LNCaP clone FGC (cell line): ENCODE measurements around the gene HTR6.

Experiments used
- DNase-seq: peaks from one replicate; pipeline ENCODE4 v3.0.0-alpha.2; 2011; ENCODE audit warnings: low read depth
- H3K4me3 ChIP-seq: 2 replicates; pipeline ENCODE4 v1.5.1; 2011; ENCODE audit warnings: mild to moderate bottlenecking, low read depth, low read length, control low read depth
- CTCF ChIP-seq: IDR thresholded peaks from 2 replicates; pipeline ENCODE4 v1.5.1; 2012; ENCODE audit warnings: mild to moderate bottlenecking; ENCODE audit not compliant: control insufficient read depth, insufficient read depth; ENCODE audit errors: extremely low read depth

HTR6 gene

GRCh38 chr1:19668888-19669287, 4.2 kb downstream of the HTR6 start:
- H3K4me3 ChIP-seq, result no peak overlapping the region
- no peak for DNase-seq
- TF ChIP-seq CTCF, result no peak

DNA sequence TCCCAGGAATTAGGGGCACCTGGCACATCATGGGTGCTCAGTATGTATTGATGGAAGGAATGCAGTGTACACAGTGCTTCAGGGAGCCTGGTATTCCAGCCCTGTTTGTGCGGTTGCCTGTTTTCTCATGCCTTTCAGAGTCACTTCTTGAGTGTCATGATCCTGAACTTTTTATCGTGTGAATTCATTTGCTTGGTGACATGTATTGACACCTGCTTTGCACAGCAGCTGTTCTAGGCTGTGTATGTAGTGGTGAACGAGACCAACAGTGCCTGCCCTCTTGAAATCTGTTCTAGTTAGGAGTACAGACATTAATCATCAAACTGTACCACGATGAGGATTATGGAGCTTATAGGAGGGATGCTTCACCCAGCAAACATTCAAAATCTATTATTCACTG, 6.1 kb downstream of the HTR6 start:
- H3K4me3 ChIP-seq, result no peak overlapping the region
- no peak for TF ChIP-seq CTCF
- no peak for DNase-seq

DNA sequence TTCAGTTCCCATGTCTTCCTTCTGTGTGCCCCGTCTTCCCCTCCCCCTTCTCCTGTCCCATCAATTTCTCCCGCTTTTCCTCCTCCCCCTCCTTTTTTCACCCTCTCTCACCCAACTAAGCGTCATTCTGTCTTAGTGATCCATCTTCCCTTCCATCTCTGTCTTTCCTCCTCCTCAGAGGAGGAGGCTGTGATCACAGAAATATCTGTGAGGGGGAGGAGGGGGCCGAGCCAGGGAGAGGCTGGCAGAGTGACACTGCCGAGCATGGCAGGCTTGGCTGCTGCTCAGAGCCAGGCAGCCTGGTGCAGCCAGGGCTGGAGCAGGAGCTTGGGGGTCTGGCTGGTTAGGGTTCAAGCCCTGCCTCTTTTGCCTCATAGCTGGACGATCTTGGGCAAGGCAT, 7.6 kb downstream of the HTR6 start:
- H3K4me3 ChIP-seq, result no peak overlapping the region
- no peak for TF ChIP-seq CTCF
- no peak for DNase-seq

- no peak for DNase-seq
- TF ChIP-seq CTCF, result no peak
These were observed 11.1 kb downstream of the HTR6 start for GRCh38 chr1:19675797-19676196.

DNA sequence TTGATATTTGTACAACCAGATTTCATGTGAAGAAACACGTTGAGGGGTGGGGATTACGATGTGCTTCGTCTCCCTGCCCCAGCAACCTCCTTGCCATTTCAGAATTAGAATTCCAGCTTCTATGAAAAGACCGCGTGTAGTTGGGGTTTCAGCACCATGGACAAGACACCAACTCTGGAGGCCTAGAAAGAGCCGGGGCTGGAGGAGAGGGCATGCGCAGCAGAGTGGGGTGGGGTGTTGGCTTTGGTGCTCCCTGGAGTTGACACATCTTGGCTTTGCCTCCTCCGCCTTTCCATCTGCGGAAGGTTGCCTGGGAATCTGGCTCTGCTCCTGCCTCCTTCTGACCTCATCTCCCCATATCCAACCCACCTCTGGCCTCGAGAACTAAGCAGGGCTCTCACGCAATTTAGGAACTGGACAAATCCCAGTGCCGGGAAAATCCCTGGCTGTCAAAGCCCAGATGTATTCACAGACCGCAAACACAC, 11.8 kb downstream of the HTR6 start:
- TF ChIP-seq CTCF, result no peak
- no peak overlapping the region for H3K4me3 ChIP-seq
- DNase-seq, result no peak

More at GRCh38 chr1:19675797-19676196, 11.1 kb downstream of the HTR6 start:
- no peak overlapping the region for H3K4me3 ChIP-seq

- no peak for DNase-seq
- no peak overlapping the region for H3K4me3 ChIP-seq
- no peak for TF ChIP-seq CTCF
These were observed 13.8 kb downstream of the HTR6 start for GRCh38 chr1:19678493-19678892.

DNA sequence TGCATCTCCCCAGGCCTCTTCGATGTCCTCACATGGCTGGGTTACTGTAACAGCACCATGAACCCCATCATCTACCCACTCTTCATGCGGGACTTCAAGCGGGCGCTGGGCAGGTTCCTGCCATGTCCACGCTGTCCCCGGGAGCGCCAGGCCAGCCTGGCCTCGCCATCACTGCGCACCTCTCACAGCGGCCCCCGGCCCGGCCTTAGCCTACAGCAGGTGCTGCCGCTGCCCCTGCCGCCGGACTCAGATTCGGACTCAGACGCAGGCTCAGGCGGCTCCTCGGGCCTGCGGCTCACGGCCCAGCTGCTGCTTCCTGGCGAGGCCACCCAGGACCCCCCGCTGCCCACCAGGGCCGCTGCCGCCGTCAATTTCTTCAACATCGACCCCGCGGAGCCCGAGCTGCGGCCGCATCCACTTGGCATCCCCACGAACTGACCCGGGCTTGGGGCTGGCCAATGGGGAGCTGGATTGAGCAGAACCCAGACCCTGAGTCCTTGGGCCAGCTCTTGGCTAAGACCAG, 14.3 kb downstream of the HTR6 start:
- no peak for DNase-seq
- no peak overlapping the region for H3K4me3 ChIP-seq
- no peak for TF ChIP-seq CTCF
